GM23338 (cell line): ENCODE results near the gene ZNF335. TPM values are rescaled to one million over a fixed set of nuclear protein-coding genes. Genes with fewer than 3 reads are reported as not detected.
A peak's percentile ranks its signal among the peaks of the same experiment; 100 is the strongest.

Experiments used
- ATAC-seq: fragments of 200-7000 bp; cut with Tn5 transposase; 3 replicates; pipeline ENCODE4 v1.9.1; 2020
- DNase-seq: peaks from one replicate; pipeline ENCODE4 v3.0.0-alpha.2; 2015; ENCODE audit warnings: low spot score
- H2AFZ ChIP-seq: fragments of 200-600 bp; sonication (generic); 2 replicates; pipeline ENCODE4 v1.8.0; 2016; ENCODE audit warnings: antibody characterized with exemption, mild to moderate bottlenecking, moderate library complexity
- H3F3A ChIP-seq: fragments of 200-600 bp; sonication (generic); replicated peaks from 2 replicates; pipeline ENCODE4 v1.8.0; 2017; ENCODE audit warnings: antibody characterized with exemption, mixed run types, low read depth
- H3K27ac ChIP-seq: fragments of 200-600 bp; sonication (generic); 2 replicates; pipeline ENCODE4 v1.6.1; 2016; ENCODE audit warnings: low read depth
- H3K27me3 ChIP-seq: fragments of 200-600 bp; sonication (generic); 2 replicates; pipeline ENCODE4 v1.8.0; 2016; ENCODE audit warnings: mild to moderate bottlenecking, mixed run types, moderate library complexity; ENCODE audit not compliant: insufficient read depth
- H3K36me3 ChIP-seq: fragments of 200-600 bp; sonication (generic); 2 replicates; pipeline ENCODE4 v1.8.0; 2016; ENCODE audit warnings: mild to moderate bottlenecking; ENCODE audit not compliant: insufficient read depth
- H3K4me1 ChIP-seq: fragments of 200-600 bp; sonication (generic); 2 replicates; pipeline ENCODE4 v1.8.0; 2016; ENCODE audit warnings: mild to moderate bottlenecking, moderate library complexity; ENCODE audit not compliant: insufficient read depth
- H3K4me2 ChIP-seq: fragments of 200-600 bp; sonication (generic); 2 replicates; pipeline ENCODE4 v1.7.1; 2017; ENCODE audit warnings: mixed run types
- H3K4me3 ChIP-seq: fragments of 200-600 bp; sonication (generic); 2 replicates; pipeline ENCODE4 v1.6.1; 2016; ENCODE audit warnings: mixed run types
- H3K79me2 ChIP-seq: fragments of 200-600 bp; sonication (generic); replicated peaks from 2 replicates; pipeline ENCODE4 v1.8.0; 2017; ENCODE audit warnings: mild to moderate bottlenecking; ENCODE audit not compliant: insufficient read depth
- H3K9me2 ChIP-seq: fragments of 200-600 bp; sonication (generic); 2 replicates; pipeline ENCODE4 v1.8.0; 2017; ENCODE audit not compliant: insufficient read depth
- H4K20me1 ChIP-seq: fragments of 200-600 bp; sonication (generic); replicated peaks from 2 replicates; pipeline ENCODE4 v1.8.0; 2017; ENCODE audit warnings: mild to moderate bottlenecking; ENCODE audit not compliant: insufficient read depth
- H3K27ac Mint-ChIP-seq: 2 replicates; pipeline ENCODE4 v1.8.0; 2020; ENCODE audit warnings: inconsistent platforms, mild to moderate bottlenecking, moderate library complexity, mixed read lengths
- H3K27me3 Mint-ChIP-seq: 3 replicates; pipeline ENCODE4 v1.8.0; 2022; ENCODE audit warnings: low read depth, mild to moderate bottlenecking, moderate library complexity, mixed read lengths, inconsistent platforms; ENCODE audit not compliant: insufficient read depth, poor library complexity
- H3K36me3 Mint-ChIP-seq: 3 replicates; pipeline ENCODE4 v1.8.0; 2021; ENCODE audit warnings: low read depth, mild to moderate bottlenecking, inconsistent platforms, moderate library complexity, mixed read lengths
- H3K4me1 Mint-ChIP-seq: 3 replicates; pipeline ENCODE4 v1.8.0; 2020; ENCODE audit warnings: mild to moderate bottlenecking, inconsistent platforms, mixed read lengths
- H3K4me3 Mint-ChIP-seq: 3 replicates; pipeline ENCODE4 v1.8.0; 2021; ENCODE audit warnings: moderate library complexity, mild to moderate bottlenecking, inconsistent platforms, mixed read lengths
- H3K9me3 Mint-ChIP-seq: 3 replicates; pipeline ENCODE4 v1.8.0; 2020; ENCODE audit warnings: moderate library complexity, mild to moderate bottlenecking, inconsistent platforms, mixed read lengths
- JUNB ChIP-seq: IDR thresholded peaks from one replicate; pipeline ENCODE4 v1.6.1; 2016; ENCODE audit warnings: antibody characterized with exemption; ENCODE audit not compliant: unreplicated experiment
- polyA plus RNA-seq: library from polyadenylated mRNA; unstranded; fragments of >200 nt; fragmentation: Nextera tagmentation; extraction: Ambion mirVana; gene quantifications from 2 replicates; pipeline ENCODE4 v1.2.1, GENCODE V29; 2016
- total RNA-seq: library from RNA; depleted of rRNA; stranded (reverse); fragments of >200 nt; shearing (Covaris generic); gene quantifications from 2 replicates; pipeline ENCODE4 v1.2.3, GENCODE V29; 2014
- TF ChIP-seq, protein P1 (sequence below): fragments of 250-450 bp; sonication (Bioruptor Pico); IDR thresholded peaks from 2 replicates; pipeline ENCODE4 v1.5.0; 2020; ENCODE audit warnings: mild to moderate bottlenecking, moderate library complexity

The ZNF335 gene
- total and polyA plus RNA-seq, 2 experiments from 2014 or later = 7.4 to 24.2 TPM

DNA sequence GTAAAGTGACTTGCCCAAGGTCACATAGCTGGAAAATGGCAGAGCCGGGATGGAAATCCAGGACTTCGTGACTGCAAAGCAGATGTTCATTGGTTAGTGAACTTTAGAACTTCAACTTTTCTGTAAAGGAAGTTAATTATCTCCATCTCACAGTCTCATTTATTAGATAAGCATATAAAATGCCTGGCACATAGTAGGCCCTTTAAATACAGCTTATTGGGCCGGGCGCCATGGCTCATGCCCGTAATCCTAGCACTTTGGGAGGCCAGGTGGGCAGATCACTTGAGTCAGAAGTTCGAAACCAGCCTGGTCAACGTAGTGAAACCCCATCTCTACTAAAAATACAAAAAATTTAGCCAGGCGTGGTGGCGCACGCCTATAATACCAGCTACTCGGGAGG lies 35.0 kb upstream of the ZNF335 start:
- Histone ChIP-seq H3K9me2 (no peaks in the 10 kb centered on the region), H2AFZ (no peak overlapping the region), H3K27me3 (no peaks in the 10 kb centered on the region), H3K79me2 (no peaks in the 10 kb centered on the region), H3K27ac (no peak overlapping the region), H4K20me1 (no peaks in the 10 kb centered on the region), H3K4me1 (peaks cover 50% of the 10 kb centered on the region), H3F3A (peaks cover 16% of the 10 kb centered on the region; the same call in 1 of the 2 replicates), H3K36me3 (no peaks in the 10 kb centered on the region), H3K4me3 (no peak overlapping the region), H3K4me2 (no peak overlapping the region)
- H3K9me3 Mint-ChIP-seq = peaks cover 13% of the 10 kb centered on the region
- H3K36me3 Mint-ChIP-seq = peaks cover 7% of the 10 kb centered on the region; the same call in 1 of the 3 replicates
- no peak overlapping the region for H3K27ac Mint-ChIP-seq
- DNase-seq (no peak), ATAC-seq (no peak)
- TF ChIP-seq, protein P1, sequence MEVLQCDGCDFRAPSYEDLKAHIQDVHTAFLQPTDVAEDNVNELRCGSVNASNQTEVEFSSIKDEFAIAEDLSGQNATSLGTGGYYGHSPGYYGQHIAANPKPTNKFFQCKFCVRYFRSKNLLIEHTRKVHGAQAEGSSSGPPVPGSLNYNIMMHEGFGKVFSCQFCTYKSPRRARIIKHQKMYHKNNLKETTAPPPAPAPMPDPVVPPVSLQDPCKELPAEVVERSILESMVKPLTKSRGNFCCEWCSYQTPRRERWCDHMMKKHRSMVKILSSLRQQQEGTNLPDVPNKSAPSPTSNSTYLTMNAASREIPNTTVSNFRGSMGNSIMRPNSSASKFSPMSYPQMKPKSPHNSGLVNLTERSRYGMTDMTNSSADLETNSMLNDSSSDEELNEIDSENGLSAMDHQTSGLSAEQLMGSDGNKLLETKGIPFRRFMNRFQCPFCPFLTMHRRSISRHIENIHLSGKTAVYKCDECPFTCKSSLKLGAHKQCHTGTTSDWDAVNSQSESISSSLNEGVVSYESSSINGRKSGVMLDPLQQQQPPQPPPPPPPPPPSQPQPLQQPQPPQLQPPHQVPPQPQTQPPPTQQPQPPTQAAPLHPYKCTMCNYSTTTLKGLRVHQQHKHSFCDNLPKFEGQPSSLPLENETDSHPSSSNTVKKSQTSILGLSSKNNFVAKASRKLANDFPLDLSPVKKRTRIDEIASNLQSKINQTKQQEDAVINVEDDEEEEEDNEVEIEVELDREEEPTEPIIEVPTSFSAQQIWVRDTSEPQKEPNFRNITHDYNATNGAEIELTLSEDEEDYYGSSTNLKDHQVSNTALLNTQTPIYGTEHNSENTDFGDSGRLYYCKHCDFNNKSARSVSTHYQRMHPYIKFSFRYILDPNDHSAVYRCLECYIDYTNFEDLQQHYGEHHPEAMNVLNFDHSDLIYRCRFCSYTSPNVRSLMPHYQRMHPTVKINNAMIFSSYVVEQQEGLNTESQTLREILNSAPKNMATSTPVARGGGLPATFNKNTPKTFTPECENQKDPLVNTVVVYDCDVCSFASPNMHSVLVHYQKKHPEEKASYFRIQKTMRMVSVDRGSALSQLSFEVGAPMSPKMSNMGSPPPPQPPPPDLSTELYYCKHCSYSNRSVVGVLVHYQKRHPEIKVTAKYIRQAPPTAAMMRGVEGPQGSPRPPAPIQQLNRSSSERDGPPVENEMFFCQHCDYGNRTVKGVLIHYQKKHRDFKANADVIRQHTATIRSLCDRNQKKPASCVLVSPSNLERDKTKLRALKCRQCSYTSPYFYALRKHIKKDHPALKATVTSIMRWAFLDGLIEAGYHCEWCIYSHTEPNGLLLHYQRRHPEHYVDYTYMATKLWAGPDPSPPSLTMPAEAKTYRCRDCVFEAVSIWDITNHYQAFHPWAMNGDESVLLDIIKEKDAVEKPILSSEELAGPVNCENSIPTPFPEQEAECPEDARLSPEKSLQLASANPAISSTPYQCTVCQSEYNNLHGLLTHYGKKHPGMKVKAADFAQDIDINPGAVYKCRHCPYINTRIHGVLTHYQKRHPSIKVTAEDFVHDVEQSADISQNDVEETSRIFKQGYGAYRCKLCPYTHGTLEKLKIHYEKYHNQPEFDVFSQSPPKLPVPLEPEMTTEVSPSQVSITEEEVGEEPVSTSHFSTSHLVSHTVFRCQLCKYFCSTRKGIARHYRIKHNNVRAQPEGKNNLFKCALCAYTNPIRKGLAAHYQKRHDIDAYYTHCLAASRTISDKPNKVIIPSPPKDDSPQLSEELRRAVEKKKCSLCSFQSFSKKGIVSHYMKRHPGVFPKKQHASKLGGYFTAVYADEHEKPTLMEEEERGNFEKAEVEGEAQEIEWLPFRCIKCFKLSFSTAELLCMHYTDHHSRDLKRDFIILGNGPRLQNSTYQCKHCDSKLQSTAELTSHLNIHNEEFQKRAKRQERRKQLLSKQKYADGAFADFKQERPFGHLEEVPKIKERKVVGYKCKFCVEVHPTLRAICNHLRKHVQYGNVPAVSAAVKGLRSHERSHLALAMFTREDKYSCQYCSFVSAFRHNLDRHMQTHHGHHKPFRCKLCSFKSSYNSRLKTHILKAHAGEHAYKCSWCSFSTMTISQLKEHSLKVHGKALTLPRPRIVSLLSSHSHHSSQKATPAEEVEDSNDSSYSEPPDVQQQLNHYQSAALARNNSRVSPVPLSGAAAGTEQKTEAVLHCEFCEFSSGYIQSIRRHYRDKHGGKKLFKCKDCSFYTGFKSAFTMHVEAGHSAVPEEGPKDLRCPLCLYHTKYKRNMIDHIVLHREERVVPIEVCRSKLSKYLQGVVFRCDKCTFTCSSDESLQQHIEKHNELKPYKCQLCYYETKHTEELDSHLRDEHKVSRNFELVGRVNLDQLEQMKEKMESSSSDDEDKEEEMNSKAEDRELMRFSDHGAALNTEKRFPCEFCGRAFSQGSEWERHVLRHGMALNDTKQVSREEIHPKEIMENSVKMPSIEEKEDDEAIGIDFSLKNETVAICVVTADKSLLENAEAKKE = no peak
- H3K4me3 Mint-ChIP-seq = no peak overlapping the region
- H3K27me3 Mint-ChIP-seq = peaks cover 13% of the 10 kb centered on the region
- H3K4me1 Mint-ChIP-seq = peaks cover 63% of the 10 kb centered on the region

DNA sequence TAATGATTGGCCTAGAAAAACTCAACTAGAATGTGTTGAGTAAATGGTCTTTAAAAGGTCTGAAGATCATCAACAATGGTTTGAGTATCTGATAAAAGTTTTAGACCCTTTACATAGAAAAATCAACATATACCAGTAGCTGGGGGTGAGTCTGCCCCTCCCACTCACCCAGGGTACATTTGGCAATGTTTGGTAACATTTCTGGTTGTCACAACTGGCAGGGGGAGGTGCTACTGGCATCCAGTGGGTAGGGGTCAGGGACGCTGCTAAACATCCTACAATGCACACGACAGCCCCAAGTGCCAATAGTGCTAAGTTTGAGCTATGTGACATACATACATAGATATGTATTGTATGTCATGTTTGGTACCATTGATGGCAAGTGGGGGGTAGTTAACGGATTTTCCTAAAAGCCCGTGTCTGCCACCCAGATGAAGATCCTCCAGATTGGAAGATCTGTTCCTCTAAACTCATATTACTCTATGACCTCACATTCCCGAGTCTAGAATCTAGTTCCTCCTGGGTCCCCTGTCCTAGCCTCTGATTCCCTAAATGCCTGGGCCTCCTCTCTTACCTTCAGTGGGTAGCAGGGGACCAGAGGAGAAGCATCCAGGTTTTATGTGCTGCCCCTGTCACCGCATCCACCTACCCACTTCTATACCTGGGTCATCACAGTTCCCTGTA lies 34.2 kb upstream of the ZNF335 start:
- Histone ChIP-seq H3K79me2 (no peaks in the 10 kb centered on the region), H3K4me1 (peaks cover 53% of the 10 kb centered on the region), H3K27ac (peak overlapping the region; percentile 98), H3K27me3 (no peaks in the 10 kb centered on the region), H4K20me1 (no peaks in the 10 kb centered on the region), H3K36me3 (no peaks in the 10 kb centered on the region), H3F3A (peaks cover 15% of the 10 kb centered on the region), H3K9me2 (no peaks in the 10 kb centered on the region), H3K4me2 (peak overlapping the region; percentile 70), H3K4me3 (no peak overlapping the region; the same call in 1 of the 2 replicates), H2AFZ (no peak overlapping the region)
- H3K27me3 Mint-ChIP-seq = peaks cover 6% of the 10 kb centered on the region
- H3K4me1 Mint-ChIP-seq = peaks cover 58% of the 10 kb centered on the region
- ATAC-seq (no peak), DNase-seq (no peak)
- no peak overlapping the region for H3K27ac Mint-ChIP-seq
- peaks cover 5% of the 10 kb centered on the region; the same call in 2 of the 3 replicates for H3K9me3 Mint-ChIP-seq
- H3K36me3 Mint-ChIP-seq = no peaks in the 10 kb centered on the region
- H3K4me3 Mint-ChIP-seq = no peak overlapping the region; the same call in 2 of the 3 replicates
- no peak for TF ChIP-seq JUNB
